Measurements from ENCODE around the gene LRRFIP1.

GRCh38 chr2:237718277-237718634 is 90.9 kb downstream of the LRRFIP1 start:
- TF ChIP-seq CTCF (IDR thresholded peaks at IDR 0.05; ENCODE audit: low read length) (no peak), EZH2 (optimal IDR thresholded peaks at IDR 0.05; ENCODE audit: low read depth, low read length) (no peak), EZH2phosphoT487 (IDR thresholded peaks at IDR 0.05; ENCODE audit: low read length) (no peak)

All from MM.1S (cell line).